Gastroesophageal sphincter (tissue), 3 donors: ENCODE results near the gene SBK1.
"Not testable (repeated sequence)": the region's sequence is repeated elsewhere in the genome, so short reads cannot be mapped to it uniquely, and the experiment has no call there.

Source experiments
- CTCF ChIP-seq, 4 experiments: fragments of 200-600 bp in 2 of 4; fragments of 450-650 bp in 2 of 4; sonication (generic) in 1 of 4; IDR thresholded peaks; one replicate each; pipeline ENCODE4 v1.5.1; 2017 to 2019; ENCODE audit warnings: antibody characterized with exemption in 4 of 4, mild to moderate bottlenecking in 2 of 4, moderate library complexity in 2 of 4
- EP300 ChIP-seq: sonication (generic); formaldehyde crosslinking; IDR thresholded peaks from one replicate; pipeline ENCODE4 v1.6.1; 2017; ENCODE audit warnings: antibody characterized with exemption, mild to moderate bottlenecking
- POLR2A ChIP-seq, 2 donors: fragments of 450-650 bp; IDR thresholded peaks; one replicate each; pipeline ENCODE4 v1.6.1; 2017; ENCODE audit warnings: antibody characterized with exemption in 2 of 2, mild to moderate bottlenecking in 2 of 2, moderate library complexity in 1 of 2

DNA sequence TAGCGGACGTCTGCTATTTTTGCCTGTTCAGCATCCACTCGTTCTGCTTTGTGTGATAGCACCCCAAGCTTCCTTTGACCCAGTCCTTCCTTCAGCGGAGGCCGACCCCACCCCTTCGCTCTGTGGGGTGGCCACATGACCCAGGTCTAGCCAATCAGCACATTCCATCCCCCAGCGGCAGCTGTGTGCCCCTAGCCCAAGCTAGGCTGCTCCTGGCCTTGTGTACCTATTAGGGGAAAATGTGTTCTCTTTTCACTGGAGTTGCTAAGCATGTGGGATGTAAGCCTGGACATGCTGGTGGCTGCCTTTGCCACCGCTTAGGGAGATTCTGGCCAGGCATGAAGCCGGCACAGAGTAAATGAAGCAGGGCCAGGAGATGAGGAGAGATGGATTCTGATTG lies 37.9 kb downstream of the SBK1 start:
- not testable (repeated sequence) for TF ChIP-seq CTCF (IDR thresholded peaks at IDR 0.05); POLR2A (IDR thresholded peaks at IDR 0.05); EP300
